Hippocampal formation (tissue), 2 donors: Measurements from ENCODE around the gene LINC00632.
A peak's percentile ranks its signal among the peaks of the same experiment; 100 is the strongest.

Source experiments
- DNase-seq, 2 donors: peaks; one replicate each; lab custom pipeline; 2025; lab: John Stamatoyannopoulos, UW

The LINC00632 gene

GRCh38 chrX:140765043-140765784 is 55.7 kb downstream of the LINC00632 start:
- DNase-seq = peak in 1 of 2 donors; percentile 6

GRCh38 chrX:140766024-140766611 is 56.6 kb downstream of the LINC00632 start:
- DNase-seq = peak; percentile 24 to 41

GRCh38 chrX:140767646-140768045 is 58.1 kb downstream of the LINC00632 start:
- no peak for DNase-seq

- DNase-seq = no peak
Measured at GRCh38 chrX:140775211-140775610, 65.7 kb downstream of the LINC00632 start.

- DNase-seq = no peak
Measured at GRCh38 chrX:140776320-140776719, 66.8 kb downstream of the LINC00632 start.

- no peak for DNase-seq
Measured at GRCh38 chrX:140794642-140795041, 85.1 kb downstream of the LINC00632 start.

- no peak for DNase-seq
Measured at GRCh38 chrX:140799216-140799615, 89.7 kb downstream of the LINC00632 start.

GRCh38 chrX:140804292-140804691 is 94.7 kb downstream of the LINC00632 start:
- DNase-seq = no peak

GRCh38 chrX:140815868-140816267 is 106.3 kb downstream of the LINC00632 start:
- no peak for DNase-seq

- DNase-seq = no peak
Measured at GRCh38 chrX:140817943-140818342, 108.4 kb downstream of the LINC00632 start.

- DNase-seq = no peak
Measured at GRCh38 chrX:140821280-140821679, 111.7 kb downstream of the LINC00632 start.

- no peak for DNase-seq
Measured at GRCh38 chrX:140822184-140822583, 112.6 kb downstream of the LINC00632 start.

GRCh38 chrX:140822861-140823260 is 113.3 kb downstream of the LINC00632 start:
- DNase-seq = no peak

GRCh38 chrX:140836874-140837273 is 127.3 kb downstream of the LINC00632 start:
- DNase-seq = no peak
